ENCODE data around the gene GTPBP6.
"Not testable (repeated sequence)": the region's sequence is repeated elsewhere in the genome, so short reads cannot be mapped to it uniquely, and the experiment has no call there.

Gene GTPBP6

DNA sequence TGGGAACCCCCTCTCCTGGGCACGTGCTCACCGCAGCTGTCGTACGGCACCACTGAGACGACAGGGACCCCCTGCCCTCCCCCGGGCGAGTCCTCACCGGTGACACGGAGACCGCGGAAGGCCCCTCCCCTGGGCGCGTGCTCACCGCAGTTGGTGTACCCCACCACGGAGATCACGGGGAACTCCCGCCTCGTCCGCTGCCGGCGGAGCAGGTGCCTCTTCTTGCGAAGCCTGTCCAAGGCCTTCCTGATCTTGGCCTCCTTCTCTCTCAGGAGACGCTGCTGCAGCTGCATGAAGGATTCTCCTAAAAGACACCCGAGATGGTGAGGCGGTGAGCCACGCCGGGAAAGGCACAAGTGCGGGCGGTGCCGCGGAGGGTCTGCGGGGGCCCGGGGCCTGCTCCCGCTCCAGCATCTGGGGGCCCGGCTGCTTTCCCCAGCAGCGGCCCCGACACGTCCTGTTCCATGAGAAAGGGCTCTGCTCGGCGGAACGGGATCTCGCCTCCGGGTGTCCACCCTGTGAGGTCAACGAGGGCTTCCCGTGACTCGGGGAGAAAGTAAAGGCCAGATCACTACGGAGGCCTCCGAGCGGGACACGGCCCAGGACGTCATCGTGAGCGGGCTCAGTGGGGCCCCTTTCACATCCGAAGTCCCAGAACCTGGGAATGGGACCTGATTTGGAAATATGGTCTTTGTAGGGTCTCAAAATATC is 5.8 kb downstream of the GTPBP6 start:
- no peak for TF ChIP-seq ZFX (IDR thresholded peaks at IDR 0.05; ENCODE audit: borderline replicate concordance)
- TF ChIP-seq, protein P1, sequence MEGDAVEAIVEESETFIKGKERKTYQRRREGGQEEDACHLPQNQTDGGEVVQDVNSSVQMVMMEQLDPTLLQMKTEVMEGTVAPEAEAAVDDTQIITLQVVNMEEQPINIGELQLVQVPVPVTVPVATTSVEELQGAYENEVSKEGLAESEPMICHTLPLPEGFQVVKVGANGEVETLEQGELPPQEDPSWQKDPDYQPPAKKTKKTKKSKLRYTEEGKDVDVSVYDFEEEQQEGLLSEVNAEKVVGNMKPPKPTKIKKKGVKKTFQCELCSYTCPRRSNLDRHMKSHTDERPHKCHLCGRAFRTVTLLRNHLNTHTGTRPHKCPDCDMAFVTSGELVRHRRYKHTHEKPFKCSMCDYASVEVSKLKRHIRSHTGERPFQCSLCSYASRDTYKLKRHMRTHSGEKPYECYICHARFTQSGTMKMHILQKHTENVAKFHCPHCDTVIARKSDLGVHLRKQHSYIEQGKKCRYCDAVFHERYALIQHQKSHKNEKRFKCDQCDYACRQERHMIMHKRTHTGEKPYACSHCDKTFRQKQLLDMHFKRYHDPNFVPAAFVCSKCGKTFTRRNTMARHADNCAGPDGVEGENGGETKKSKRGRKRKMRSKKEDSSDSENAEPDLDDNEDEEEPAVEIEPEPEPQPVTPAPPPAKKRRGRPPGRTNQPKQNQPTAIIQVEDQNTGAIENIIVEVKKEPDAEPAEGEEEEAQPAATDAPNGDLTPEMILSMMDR (IDR thresholded peaks at IDR 0.05) = no peak
- no peak overlapping the region for H3K27ac ChIP-seq

DNA sequence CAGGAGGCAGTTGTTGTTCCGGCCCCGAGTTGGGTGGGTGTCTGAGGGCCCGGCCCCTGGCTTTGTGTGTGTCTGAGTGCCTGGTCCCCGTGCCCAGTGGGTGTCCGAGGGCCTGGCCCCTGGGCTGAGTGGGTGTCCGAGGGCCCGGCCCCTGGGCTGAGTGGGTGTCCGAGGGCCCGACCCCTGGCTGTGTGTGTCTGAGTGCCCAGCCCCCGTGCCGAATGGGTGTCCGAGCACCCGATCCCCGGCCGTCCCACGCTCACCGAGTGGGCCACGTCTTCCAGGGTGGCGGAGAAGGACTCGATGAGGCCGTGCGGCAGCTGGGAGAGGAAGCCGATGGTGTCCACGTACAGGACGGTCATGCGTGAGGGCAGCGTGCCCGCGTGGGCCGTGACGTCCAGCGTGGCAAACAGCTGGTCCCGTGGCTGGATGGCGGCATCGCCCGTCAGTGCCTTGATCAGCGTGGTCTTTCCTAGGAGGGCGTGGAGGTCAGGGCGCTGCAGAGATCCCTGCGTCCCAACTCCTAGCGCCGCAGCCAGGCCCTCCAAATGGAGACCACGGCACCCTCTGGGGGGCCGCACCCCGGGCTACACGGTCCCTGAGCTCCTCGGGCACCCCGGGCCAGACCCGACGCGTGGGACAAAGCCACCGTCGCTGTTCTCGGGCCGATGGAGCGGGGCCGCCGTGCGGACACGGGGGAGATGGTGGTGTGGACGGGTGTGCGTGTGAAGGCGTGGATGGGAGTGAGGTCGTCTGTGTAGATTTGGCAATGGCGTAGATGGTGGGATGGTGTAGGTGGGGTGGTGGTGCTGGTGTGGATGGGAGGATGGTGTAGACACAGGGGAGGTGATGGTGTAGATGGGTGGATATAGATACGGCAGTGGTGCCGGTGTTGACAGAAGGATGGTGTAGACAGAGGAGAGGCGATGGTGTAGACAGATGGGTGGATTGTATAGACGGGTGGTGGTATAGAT is 7.2 kb downstream of the GTPBP6 start:
- TF ChIP-seq ZFX (IDR thresholded peaks at IDR 0.05; ENCODE audit: borderline replicate concordance) = no peak
- TF ChIP-seq, protein P1 (IDR thresholded peaks at IDR 0.05) = no peak
- no peak overlapping the region for H3K27ac ChIP-seq

DNA sequence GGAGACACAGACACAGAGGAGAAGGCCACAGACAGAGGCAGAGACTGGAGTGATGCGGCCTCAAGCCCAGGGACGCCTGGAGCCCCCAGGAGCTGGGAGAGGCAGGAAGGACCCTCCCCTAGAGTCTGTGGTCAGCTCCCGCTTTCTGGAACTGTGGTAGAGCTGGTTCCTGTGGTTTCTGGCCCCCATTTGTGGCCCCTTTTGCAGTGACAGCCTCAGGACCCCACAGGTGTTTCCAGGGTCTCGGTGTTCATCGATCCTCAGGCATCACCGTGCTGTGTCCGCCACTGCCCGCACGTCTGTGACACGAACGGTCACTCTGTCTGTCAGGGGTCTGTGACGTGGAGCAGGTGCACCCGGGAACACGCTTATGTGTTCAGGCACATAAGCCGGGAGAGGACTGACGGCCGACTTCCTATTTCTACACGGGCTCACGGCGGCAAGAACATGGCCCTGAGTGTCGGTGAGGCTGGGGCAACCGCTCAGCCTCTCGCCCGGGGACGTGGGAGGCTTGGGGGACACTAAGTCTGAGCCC is 7.9 kb downstream of the GTPBP6 start:
- H3K27ac ChIP-seq = no peak overlapping the region
- TF ChIP-seq, protein P1 (IDR thresholded peaks at IDR 0.05) = no peak
- TF ChIP-seq ZFX (IDR thresholded peaks at IDR 0.05; ENCODE audit: borderline replicate concordance) = no peak

DNA sequence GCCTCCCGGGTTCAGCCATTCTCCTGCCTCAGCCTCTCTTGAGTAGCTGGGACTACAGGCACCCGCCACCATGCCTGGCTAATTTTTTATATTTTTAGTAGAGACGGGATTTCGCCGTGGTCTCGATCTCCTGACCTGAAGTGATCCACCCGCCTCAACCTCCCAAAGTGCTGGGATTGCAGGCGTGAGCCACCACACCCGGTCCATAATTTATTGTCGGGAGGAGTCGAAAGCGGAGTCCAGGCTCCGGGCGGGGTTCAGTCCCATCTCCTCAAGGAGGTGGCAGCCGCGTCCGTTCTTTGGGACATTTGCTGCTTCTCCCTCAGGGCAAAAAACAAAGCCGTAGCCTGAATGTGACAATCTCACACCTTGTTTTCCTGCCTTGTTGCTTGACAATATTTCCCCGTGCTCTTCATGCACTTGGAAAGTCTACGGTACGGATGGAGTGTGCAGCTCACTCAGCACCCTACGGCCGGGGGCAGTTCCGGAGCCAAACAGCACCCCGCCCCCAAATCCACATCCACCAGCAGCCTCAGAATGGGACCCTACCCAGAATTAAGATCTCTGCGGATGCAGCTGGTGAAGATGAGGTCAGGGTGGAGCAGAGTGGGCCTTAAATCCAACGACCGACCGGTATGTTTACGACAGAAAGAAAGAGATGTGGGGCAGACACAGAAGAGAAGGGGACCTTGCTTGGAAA is 9.6 kb downstream of the GTPBP6 start:
- no peak overlapping the region; the same call in 1 of the 2 replicates for H3K27ac ChIP-seq
- TF ChIP-seq ZFX (IDR thresholded peaks at IDR 0.05; ENCODE audit: borderline replicate concordance) = no peak
- TF ChIP-seq, protein P1 (IDR thresholded peaks at IDR 0.05) = no peak

DNA sequence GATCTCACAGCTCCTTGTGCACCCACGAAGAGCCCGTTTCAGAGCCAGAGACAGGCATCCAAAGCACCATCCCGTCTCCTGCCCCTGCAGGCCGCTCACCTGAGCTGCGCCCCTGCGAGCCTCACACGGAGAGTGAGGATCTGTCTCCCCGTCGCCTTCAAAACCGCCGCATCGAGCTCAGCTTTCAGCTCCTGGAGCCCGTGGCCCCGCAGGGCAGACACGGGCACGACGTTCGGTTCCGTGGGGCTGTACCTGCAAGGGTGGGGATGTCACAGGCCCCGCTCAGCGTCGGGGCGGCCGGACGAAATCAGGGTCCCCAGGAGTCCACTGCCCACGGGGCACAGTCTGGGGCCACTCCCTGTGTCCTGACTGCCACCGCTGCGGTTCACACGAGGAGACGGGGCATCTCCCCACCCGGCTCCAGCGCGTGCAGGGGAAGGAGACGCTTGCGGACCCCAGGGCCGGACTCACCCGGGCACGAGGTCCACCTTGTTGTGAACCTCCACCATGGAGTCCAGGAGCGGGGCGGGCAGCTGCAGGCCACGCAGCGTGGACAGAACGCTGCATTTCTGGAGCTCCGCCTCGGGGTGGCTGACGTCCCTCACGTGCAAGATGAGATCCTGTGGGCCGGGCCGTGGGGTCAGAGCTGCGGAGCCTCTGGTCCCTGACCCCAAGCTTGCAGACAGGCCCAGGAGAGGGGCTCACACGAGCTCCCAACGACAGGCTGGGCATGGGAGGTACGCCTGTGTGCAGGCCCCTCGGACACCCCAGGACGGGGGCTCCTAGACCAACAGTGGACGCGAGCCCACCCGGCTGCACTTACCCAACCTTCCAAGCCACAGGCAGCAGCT is 11.1 kb downstream of the GTPBP6 start:
- no peak for TF ChIP-seq ZFX (IDR thresholded peaks at IDR 0.05; ENCODE audit: borderline replicate concordance)
- TF ChIP-seq, protein P1 (IDR thresholded peaks at IDR 0.05) = no peak
- H3K27ac ChIP-seq = no peak overlapping the region

DNA sequence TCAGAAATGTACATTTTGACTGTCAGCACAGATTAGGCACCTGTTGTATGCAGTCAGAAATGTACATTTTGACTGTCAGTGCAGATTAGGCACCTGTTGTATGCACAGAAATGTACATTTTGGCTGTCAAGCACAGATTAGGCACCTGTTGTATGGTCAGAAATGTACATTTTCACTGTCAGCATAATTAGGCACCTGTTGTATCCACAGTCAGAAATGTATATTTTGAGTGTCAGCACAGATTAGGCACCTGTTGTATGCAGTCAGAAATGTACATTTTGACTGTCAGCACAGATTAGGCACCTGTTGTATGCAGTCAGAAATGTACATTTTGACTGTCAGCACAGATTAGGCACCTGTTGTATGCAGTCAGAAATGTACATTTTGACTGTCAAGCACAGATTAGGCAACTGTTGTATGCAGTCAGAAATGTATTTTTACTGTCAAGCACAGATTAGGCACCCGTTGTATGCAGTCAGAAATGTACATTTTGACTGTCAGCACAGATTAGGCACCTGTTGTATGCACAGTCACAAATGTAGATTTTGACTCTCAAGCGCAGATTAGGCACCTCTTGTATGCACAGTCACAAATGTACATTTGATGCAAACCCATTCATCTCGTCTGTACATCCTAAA is 11.9 kb downstream of the GTPBP6 start:
- not testable (repeated sequence) for H3K27ac ChIP-seq

DNA sequence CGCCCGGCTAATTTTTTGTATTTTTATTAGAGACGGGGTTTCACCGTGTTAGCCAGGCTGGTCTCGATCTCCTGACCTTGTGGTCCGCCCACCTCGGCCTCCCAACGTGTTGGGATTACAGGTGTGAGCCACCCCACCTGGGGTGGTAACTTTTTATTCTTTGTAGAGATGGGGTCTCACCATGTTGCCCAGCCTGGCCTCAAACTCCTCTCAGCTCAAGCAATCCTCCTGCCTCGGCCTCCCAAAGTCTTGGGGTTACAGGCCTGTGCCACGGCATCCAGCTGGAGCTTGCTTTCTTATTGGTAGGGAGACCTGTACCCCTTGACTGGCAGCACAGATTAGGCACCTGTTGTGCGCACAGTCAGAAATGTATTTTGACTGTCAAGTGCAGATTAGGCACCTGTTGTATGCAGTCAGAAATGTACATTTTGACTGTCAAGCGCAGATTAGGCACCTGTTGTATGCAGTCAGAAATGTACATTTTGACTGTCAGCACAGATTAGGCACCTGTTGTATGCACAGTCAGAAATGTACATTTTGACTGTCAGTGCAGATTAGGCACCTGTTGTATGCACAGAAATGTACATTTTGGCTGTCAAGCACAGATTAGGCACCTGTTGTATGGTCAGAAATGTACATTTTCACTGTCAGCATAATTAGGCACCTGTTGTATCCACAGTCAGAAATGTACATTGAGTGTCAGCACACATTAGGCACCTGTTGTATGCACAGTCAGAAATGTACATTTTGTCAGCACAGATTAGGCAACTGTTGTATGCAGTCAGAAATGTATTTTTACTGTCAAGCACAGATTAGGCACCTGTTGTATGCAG is 12.6 kb downstream of the GTPBP6 start:
- not testable (repeated sequence) for H3K27ac ChIP-seq
